Astrocyte of the spinal cord (primary cell): ENCODE measurements around the gene MYLK.
A peak's percentile ranks its signal among the peaks of the same experiment; 100 is the strongest.
"Not testable (repeated sequence)": the region's sequence is repeated elsewhere in the genome, so short reads cannot be mapped to it uniquely, and the experiment has no call there.

Experiments
- DNase-seq: peaks from one replicate; pipeline ENCODE4 v3.0.0; 2011; ENCODE audit warnings: low read depth, low spot score
- H3K4me3 ChIP-seq: 2 replicates; pipeline ENCODE4 v1.5.1; 2011; ENCODE audit warnings: low read depth, mild to moderate bottlenecking, low read length, moderate library complexity
- CTCF ChIP-seq: IDR thresholded peaks from 2 replicates; pipeline ENCODE4 v1.5.1; 2012; ENCODE audit warnings: low read depth, mild to moderate bottlenecking, low read length, inconsistent platforms
- in situ Hi-C: cut with HindIII; loops from 2 replicates; pipeline ENCODE4 v1.10.0; 2017; ENCODE audit warnings: low sequenced_read_pairs

Gene MYLK

GRCh38 chr3:123712077-123712860 lies 171.9 kb downstream of the MYLK start:
- TF ChIP-seq CTCF = no peak
- no peak overlapping the region for H3K4me3 ChIP-seq
- in situ Hi-C loops = no loop called here
- DNase-seq = no peak

GRCh38 chr3:123711356-123711755 lies 172.8 kb downstream of the MYLK start:
- no peak for TF ChIP-seq CTCF
- DNase-seq = no peak
- H3K4me3 ChIP-seq = no peak overlapping the region
- in situ Hi-C loops = no loop called here

- DNase-seq = no peak
- no peak overlapping the region for H3K4me3 ChIP-seq
- no peak for TF ChIP-seq CTCF
- in situ Hi-C loops = no loop called here
Observed at GRCh38 chr3:123708531-123708930, 175.6 kb downstream of the MYLK start.

GRCh38 chr3:123707641-123708040 lies 176.5 kb downstream of the MYLK start:
- in situ Hi-C loops, H3K4me3 ChIP-seq, DNase-seq: not testable (repeated sequence)

- TF ChIP-seq CTCF = no peak
- DNase-seq = peak; percentile 34
- no peak overlapping the region for H3K4me3 ChIP-seq
- in situ Hi-C loops = no loop called here
Observed at GRCh38 chr3:123706871-123707270, 177.3 kb downstream of the MYLK start.

- no peak for DNase-seq
- in situ Hi-C loops = no loop called here
- H3K4me3 ChIP-seq = no peak overlapping the region
- no peak for TF ChIP-seq CTCF
Observed at GRCh38 chr3:123705488-123706285, 178.4 kb downstream of the MYLK start.

GRCh38 chr3:123703663-123704062 lies 180.5 kb downstream of the MYLK start:
- in situ Hi-C loops, DNase-seq, H3K4me3 ChIP-seq: not testable (repeated sequence)
